LNCaP clone FGC (cell line): Measurements from ENCODE around the gene ALB.

ENCODE experiments used
- DNase-seq: peaks from one replicate; pipeline ENCODE4 v3.0.0-alpha.2; 2011; ENCODE audit warnings: low read depth
- H3K4me3 ChIP-seq: 2 replicates; pipeline ENCODE4 v1.5.1; 2011; ENCODE audit warnings: mild to moderate bottlenecking, low read depth, low read length, control low read depth
- CTCF ChIP-seq: IDR thresholded peaks from 2 replicates; pipeline ENCODE4 v1.5.1; 2012; ENCODE audit warnings: mild to moderate bottlenecking; ENCODE audit not compliant: control insufficient read depth, insufficient read depth; ENCODE audit errors: extremely low read depth

Gene ALB

DNA sequence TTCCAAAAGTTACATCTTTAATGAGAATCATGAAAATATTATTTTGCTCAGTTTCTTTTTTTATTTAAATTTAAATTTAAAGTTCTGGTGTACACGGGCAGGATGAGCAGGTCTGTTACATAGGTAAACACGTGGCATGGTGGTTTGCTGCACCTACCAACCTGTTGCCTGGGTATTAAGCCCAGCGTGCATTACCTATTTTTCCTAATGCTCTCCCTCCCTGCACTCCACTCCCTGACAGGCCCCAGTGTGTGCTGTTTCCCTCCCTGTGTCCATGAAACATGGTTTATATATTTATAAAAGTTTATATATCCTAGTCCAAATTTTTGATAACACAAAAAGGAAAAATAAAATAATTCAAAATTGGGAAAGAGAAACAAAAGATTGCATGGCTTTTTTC, 35.9 kb downstream of the ALB start:
- TF ChIP-seq CTCF, result no peak
- DNase-seq, result no peak
- no peak overlapping the region for H3K4me3 ChIP-seq

DNA sequence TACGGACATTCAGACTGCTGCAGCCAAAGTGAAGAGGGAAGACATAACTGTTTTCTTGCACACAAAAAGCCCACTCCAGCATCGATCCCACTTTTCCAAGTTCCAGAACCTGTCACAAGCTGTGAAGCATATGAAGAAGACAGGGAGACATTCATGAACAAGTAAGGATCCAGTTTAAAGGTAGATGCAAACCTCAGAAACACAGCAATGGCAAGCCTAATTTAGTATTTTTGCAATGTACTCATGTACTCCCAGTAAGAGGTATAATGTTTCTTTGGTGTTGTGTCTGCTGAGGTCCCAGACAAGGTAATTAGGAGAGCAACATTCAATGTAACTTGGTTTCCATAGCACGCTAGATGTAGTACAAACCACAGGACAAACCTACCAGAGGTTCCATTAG, 36.6 kb downstream of the ALB start:
- no peak overlapping the region for H3K4me3 ChIP-seq
- no peak for DNase-seq
- no peak for TF ChIP-seq CTCF

GRCh38 chr4:73442275-73442674, 38.2 kb downstream of the ALB start:
- peak overlapping the region; percentile 12; the same call in 1 of the 2 replicates for H3K4me3 ChIP-seq
- DNase-seq, result no peak
- no peak for TF ChIP-seq CTCF

GRCh38 chr4:73443224-73443623, 39.1 kb downstream of the ALB start:
- no peak for TF ChIP-seq CTCF
- DNase-seq, result no peak
- no peak overlapping the region for H3K4me3 ChIP-seq

DNA sequence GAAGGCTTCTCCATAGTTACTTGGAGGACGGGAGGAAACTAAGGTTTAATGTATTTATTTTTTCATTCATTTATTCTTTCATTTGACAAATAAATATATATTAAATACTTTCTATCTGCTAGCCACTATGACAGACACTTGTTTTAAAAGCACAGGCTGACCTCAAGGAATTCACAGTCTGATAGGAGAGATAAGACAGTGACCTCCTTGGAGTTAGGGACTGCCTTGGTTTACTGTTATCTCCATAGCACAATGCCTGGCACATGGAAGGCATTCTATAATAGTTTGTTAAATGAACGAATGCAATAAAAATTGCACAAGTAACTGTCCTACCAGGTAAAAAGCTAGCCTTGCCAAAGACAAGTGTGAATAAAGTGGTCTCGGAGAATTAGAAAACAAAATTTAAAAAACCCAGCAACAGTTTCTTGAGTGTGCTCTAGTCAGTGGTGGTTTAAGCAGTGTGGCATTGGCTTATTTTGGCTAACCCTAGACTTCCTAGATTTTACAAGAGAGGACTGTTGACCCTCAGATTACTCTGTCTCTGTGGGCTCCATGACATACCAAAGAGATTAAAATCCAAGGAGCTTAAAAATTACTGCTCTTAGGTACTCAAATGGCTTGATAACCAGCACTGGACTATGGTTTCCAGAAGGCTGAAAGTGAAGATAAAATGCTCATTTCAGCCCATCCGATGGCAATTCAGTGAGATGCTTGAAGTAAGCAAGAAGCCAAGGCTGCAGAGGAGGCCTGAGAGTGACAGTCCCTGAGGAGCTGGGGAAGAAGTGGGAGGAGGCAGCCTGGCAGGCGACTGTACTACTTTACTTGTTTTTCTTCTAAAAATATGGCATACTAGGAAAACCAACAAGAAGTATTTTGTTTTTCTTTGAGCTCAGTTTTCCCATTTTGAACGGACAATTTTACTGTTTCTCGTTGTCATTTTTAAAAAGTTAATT, 41.6 kb downstream of the ALB start:
- no peak for DNase-seq
- no peak for TF ChIP-seq CTCF
- no peak overlapping the region for H3K4me3 ChIP-seq

DNA sequence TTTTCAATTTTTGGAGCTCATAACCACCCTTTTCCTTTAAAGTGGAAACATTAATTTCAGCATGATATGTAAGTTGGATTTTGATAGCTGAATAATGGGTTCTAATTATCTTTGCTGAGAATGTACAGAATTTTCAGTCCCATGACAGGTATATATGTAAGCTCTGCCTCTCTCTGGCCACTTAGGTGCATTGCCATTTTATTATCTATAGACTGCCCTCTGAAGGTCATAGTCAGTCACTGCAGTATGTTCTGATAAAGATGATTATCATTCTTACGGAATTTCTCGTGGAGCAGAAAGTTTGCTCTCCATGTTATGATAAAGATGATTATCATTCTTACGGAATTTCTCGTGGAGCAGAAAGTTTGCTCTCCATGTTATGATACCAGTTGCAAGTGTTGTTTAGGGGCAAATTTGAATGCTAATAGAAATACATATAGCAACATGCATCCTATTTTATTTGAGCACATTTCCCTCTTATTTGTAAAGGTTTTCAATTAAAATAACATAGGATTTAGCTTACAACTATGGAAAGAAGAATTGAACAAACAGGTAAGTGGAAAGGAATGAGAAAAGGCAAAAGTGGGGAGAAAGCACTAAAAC, 42.4 kb downstream of the ALB start:
- H3K4me3 ChIP-seq, result no peak overlapping the region
- TF ChIP-seq CTCF, result peak; percentile 97
- DNase-seq, result no peak
